Glutamatergic neuron (in vitro differentiated cells): ENCODE results near the gene CNN1. TPM values are rescaled to one million over a fixed set of nuclear protein-coding genes. Genes with fewer than 3 reads are reported as not detected.
"Not testable (repeated sequence)": the region's sequence is repeated elsewhere in the genome, so short reads cannot be mapped to it uniquely, and the experiment has no call there.

Experiments
- DNase-seq: peaks from one replicate; pipeline ENCODE4 v3.0.0; 2022
- H3K27ac Mint-ChIP-seq: one replicate; pipeline ENCODE4 v1.8.0; 2020; ENCODE audit warnings: mild to moderate bottlenecking, mixed read lengths, inconsistent platforms; ENCODE audit not compliant: unreplicated experiment
- H3K27me3 Mint-ChIP-seq: one replicate; pipeline ENCODE4 v1.8.0; 2020; ENCODE audit warnings: mild to moderate bottlenecking, moderate library complexity, mixed read lengths, inconsistent platforms; ENCODE audit not compliant: unreplicated experiment
- H3K36me3 Mint-ChIP-seq: one replicate; pipeline ENCODE4 v1.8.0; 2020; ENCODE audit warnings: mild to moderate bottlenecking, mixed read lengths, inconsistent platforms; ENCODE audit not compliant: unreplicated experiment
- H3K4me1 Mint-ChIP-seq: one replicate; pipeline ENCODE4 v1.8.0; 2020; ENCODE audit warnings: mild to moderate bottlenecking, low read depth, mixed read lengths, inconsistent platforms; ENCODE audit not compliant: unreplicated experiment
- H3K4me3 Mint-ChIP-seq: one replicate; pipeline ENCODE4 v1.8.0; 2020; ENCODE audit warnings: mild to moderate bottlenecking, mixed read lengths, inconsistent platforms; ENCODE audit not compliant: unreplicated experiment
- H3K9me3 Mint-ChIP-seq: one replicate; pipeline ENCODE4 v1.8.0; 2020; ENCODE audit warnings: mild to moderate bottlenecking, moderate library complexity, mixed read lengths, inconsistent platforms; ENCODE audit not compliant: unreplicated experiment
- CTCF ChIP-seq: fragments of 200-600 bp; sonication (generic); IDR thresholded peaks from one replicate; pipeline ENCODE4 v1.5.0; 2021; ENCODE audit not compliant: partially characterized antibody, unreplicated experiment
- microRNA-seq: library from miRNA; unstranded; fragments of <30 nt; microRNA quantifications from one replicate; pipeline ENCODE4, GENCODE V29; 2020; ENCODE audit not compliant: unreplicated experiment
- total RNA-seq: library from RNA; stranded (reverse); fragmentation: NEBNext Ultra II Directional; extraction: Animal tissue kit (Norgen Biotek cat#: 25700); gene quantifications from one replicate; pipeline ENCODE4 v1.2.1, GENCODE V29; 2021; ENCODE audit not compliant: unreplicated experiment

Gene CNN1
- total RNA-seq, 1 donor from 2014 or later = 2.3 TPM

- peak; percentile 13 for TF ChIP-seq CTCF
- H3K27ac Mint-ChIP-seq = peak within 1 kb of the TSS; percentile 99
- peaks cover 1% of the 10 kb centered on the region for H3K9me3 Mint-ChIP-seq
- peaks cover 5% of the 10 kb centered on the region for H3K36me3 Mint-ChIP-seq
- DNase-seq = peak; percentile 99
- H3K4me3 Mint-ChIP-seq = peak within 1 kb of the TSS; percentile 98
- peaks cover 1% of the 10 kb centered on the region for H3K27me3 Mint-ChIP-seq
- H3K4me1 Mint-ChIP-seq = peaks cover 17% of the 10 kb centered on the region
Observed at GRCh38 chr19:11597202-11598102, 58.8 kb downstream of the CNN1 start, which contains the start of gene ZNF627. Gene ZNF627, plus strand, starts transcription at chr19:11597483. Its CDS starts 145 bp downstream, at chr19:11597628.

DNA sequence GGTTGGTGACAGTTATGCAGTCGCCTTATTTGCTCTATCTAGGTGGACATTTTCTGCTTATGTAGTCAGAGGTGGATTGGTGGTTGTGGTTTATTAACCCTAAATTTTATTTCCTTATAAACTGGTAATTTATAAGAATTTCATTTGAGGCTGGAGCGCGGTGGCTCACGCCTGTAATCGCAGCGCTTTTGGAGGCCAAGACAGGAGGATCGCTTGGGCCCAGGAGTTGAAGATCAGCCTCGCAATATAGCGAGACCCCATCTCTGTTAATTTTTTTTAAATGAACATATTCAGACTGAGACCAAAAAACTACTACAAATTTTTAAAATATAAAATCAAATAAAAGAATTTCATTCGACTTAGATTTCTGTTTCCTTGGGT, 59.4 kb downstream of the CNN1 start:
- Mint-ChIP-seq H3K4me1 (peaks cover 21% of the 10 kb centered on the region), H3K9me3 (peaks cover 3% of the 10 kb centered on the region), H3K27ac (peak overlapping the region; percentile 99), H3K4me3 (peak overlapping the region; percentile 98), H3K27me3 (peaks cover 1% of the 10 kb centered on the region), H3K36me3 (peaks cover 11% of the 10 kb centered on the region)
- DNase-seq = no peak
- no peak for TF ChIP-seq CTCF

- Mint-ChIP-seq H3K4me1 (peaks cover 21% of the 10 kb centered on the region), H3K27me3 (peaks cover 1% of the 10 kb centered on the region), H3K9me3 (peaks cover 3% of the 10 kb centered on the region), H3K36me3 (peaks cover 15% of the 10 kb centered on the region), H3K27ac (peak overlapping the region; percentile 81), H3K4me3 (peak overlapping the region; percentile 98)
- no peak for DNase-seq
- no peak for TF ChIP-seq CTCF
Observed at GRCh38 chr19:11598746-11599145, 60.1 kb downstream of the CNN1 start.

DNA sequence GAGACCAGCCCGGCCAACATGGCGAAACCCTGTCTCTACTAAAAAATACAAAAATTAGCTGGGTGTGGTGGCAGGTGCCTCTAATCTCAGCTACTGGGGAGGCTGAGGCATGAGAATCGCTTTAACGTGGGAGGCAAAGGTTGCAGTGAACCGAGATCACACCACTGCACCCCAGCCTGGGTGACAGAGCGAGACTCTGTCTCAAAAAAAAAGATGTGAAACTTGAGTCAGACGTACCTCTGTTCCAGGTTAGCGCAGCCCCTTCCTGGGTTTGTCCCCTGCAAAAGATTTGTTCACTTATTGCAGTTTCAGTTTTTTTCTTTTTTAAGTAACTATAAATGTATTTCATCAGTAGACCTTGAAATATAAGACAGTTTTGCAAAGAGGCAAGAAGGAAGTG, 61.1 kb downstream of the CNN1 start:
- not testable (repeated sequence) for DNase-seq, H3K9me3 Mint-ChIP-seq, H3K27ac Mint-ChIP-seq, H3K27me3 Mint-ChIP-seq
- H3K36me3 Mint-ChIP-seq = peaks cover 19% of the 10 kb centered on the region
- peak overlapping the region; percentile 98 for H3K4me3 Mint-ChIP-seq
- peaks cover 21% of the 10 kb centered on the region for H3K4me1 Mint-ChIP-seq

Small RNA genes lying within 50 kb of the gene (microRNA-seq; reads per million reads assigned to microRNA genes)
- gene MIR7974 = 0.55 reads per million

Other genes starting within 250 kb of the CNN1 start
- not detected for gene TSPAN16, start 242.7 kb upstream of the CNN1 start, total RNA-seq
- 130 TPM for gene RAB3D, start 199.2 kb upstream of the CNN1 start, total RNA-seq
- 43.1 TPM for gene TMEM205, start 192.6 kb upstream of the CNN1 start, total RNA-seq
- 8.0 TPM for gene CCDC159, start 192.3 kb upstream of the CNN1 start, total RNA-seq
- 77.0 TPM for gene PLPPR2, start 183.4 kb upstream of the CNN1 start, total RNA-seq
- gene SWSAP1, start 164.2 kb upstream of the CNN1 start, total RNA-seq = 2.1 TPM
- gene EPOR, start 154.5 kb upstream of the CNN1 start, total RNA-seq = 11.0 TPM
- 0.66 TPM for gene RGL3, start 119.5 kb upstream of the CNN1 start, total RNA-seq
- 2.6 TPM for gene ODAD3, start 103.7 kb upstream of the CNN1 start, total RNA-seq
- 276 TPM for gene PRKCSH, start 103.2 kb upstream of the CNN1 start, total RNA-seq
- 633 TPM for gene ELAVL3, start 57.8 kb upstream of the CNN1 start, total RNA-seq
- gene ZNF653, start 33.0 kb upstream of the CNN1 start, total RNA-seq = 19.2 TPM
- gene ECSIT, start 9.7 kb upstream of the CNN1 start, total RNA-seq = 43.2 TPM
- gene ELOF1, start 20.4 kb downstream of the CNN1 start, total RNA-seq = 50.7 TPM
- gene ACP5, start 38.8 kb downstream of the CNN1 start, total RNA-seq = not detected
- 48.2 TPM for gene ZNF627, start 58.6 kb downstream of the CNN1 start, total RNA-seq
- 8.5 TPM for gene ZNF823, start 200.1 kb downstream of the CNN1 start, total RNA-seq
- gene ZNF441, start 228.1 kb downstream of the CNN1 start, total RNA-seq = 10.6 TPM